NB4 (cell line): ENCODE results near the gene DAPL1.
A peak's percentile ranks its signal among the peaks of the same experiment; 100 is the strongest.

ENCODE experiments used
- DNase-seq: peaks from one replicate; pipeline ENCODE4 v3.0.0; 2010; ENCODE audit warnings: low read depth
- H3K4me3 ChIP-seq: one replicate; pipeline ENCODE4 v1.5.1; 2011; ENCODE audit warnings: mild to moderate bottlenecking, low read depth, low read length, moderate library complexity
- MYC ChIP-seq: IDR thresholded peaks from 2 replicates; pipeline ENCODE4 v1.6.1; 2011; ENCODE audit warnings: low read depth, low read length
- POLR2A ChIP-seq: IDR thresholded peaks from 2 replicates; pipeline ENCODE4 v1.6.1; 2011; ENCODE audit warnings: mild to moderate bottlenecking; ENCODE audit not compliant: insufficient read length; ENCODE audit errors: extremely low read depth
- TF ChIP-seq, protein P1 (sequence below): IDR thresholded peaks from 2 replicates; pipeline ENCODE4 v1.6.1; 2011; ENCODE audit warnings: low read depth, low read length
- TF ChIP-seq, protein P2 (sequence below): IDR thresholded peaks from one replicate; pipeline ENCODE4 v1.5.1; 2012; ENCODE audit warnings: low read depth, low read length

Gene DAPL1

DNA sequence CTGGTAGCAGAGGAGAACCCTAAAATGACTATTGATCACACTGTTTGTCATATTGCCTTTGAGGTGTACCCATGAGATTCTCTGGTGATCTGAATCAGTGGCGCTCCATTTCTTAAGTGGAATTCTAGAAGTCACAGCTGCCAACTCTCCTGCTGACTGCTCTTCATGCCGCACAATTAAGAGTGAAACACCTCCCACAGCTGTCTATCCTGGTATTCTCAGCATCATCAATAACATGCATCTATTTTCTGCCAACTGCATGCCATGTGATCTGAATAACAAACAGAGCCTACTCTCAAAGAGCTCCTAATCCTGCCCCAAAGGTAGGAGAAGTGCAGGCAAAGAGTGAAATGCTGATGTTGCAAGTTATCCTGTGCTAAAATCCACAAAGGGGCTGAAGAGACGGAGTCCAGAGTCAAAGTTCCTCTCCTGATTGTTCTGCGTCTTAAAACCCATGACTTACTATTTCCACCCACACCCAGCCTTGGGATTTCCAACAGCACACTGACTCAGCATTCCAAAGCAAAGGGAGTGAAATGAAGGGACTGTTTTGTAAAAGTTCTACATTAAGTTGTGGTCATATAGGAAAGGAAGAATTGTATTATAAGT is 13.7 kb upstream of the DAPL1 start:
- H3K4me3 ChIP-seq, result no peak overlapping the region
- DNase-seq, result no peak
- TF ChIP-seq POLR2A (no peak), MYC (no peak)

DNA sequence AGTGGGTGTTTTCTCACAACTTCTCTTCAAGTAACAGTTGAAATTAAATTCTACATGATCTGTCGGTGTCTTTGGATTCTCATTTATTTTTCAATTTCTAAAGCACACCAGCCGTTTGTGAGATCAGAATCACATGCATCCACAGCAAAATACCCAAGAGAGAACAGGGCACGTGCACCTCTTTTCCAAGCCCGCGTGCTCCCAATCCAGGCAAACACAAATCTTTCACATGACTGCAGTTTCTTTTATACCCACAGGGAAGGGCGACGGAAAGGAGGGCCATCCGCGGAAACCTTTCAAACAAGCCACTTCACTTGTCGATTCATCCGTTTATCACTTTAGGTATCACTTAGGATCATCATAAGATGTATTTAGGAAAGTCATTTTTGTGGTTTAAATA is 13.0 kb upstream of the DAPL1 start:
- no peak for DNase-seq
- TF ChIP-seq, protein P1, sequence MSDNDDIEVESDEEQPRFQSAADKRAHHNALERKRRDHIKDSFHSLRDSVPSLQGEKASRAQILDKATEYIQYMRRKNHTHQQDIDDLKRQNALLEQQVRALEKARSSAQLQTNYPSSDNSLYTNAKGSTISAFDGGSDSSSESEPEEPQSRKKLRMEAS, result no peak
- TF ChIP-seq MYC (no peak), POLR2A (no peak)
- TF ChIP-seq, protein P2, sequence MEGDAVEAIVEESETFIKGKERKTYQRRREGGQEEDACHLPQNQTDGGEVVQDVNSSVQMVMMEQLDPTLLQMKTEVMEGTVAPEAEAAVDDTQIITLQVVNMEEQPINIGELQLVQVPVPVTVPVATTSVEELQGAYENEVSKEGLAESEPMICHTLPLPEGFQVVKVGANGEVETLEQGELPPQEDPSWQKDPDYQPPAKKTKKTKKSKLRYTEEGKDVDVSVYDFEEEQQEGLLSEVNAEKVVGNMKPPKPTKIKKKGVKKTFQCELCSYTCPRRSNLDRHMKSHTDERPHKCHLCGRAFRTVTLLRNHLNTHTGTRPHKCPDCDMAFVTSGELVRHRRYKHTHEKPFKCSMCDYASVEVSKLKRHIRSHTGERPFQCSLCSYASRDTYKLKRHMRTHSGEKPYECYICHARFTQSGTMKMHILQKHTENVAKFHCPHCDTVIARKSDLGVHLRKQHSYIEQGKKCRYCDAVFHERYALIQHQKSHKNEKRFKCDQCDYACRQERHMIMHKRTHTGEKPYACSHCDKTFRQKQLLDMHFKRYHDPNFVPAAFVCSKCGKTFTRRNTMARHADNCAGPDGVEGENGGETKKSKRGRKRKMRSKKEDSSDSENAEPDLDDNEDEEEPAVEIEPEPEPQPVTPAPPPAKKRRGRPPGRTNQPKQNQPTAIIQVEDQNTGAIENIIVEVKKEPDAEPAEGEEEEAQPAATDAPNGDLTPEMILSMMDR, result no peak
- H3K4me3 ChIP-seq, result no peak overlapping the region

DNA sequence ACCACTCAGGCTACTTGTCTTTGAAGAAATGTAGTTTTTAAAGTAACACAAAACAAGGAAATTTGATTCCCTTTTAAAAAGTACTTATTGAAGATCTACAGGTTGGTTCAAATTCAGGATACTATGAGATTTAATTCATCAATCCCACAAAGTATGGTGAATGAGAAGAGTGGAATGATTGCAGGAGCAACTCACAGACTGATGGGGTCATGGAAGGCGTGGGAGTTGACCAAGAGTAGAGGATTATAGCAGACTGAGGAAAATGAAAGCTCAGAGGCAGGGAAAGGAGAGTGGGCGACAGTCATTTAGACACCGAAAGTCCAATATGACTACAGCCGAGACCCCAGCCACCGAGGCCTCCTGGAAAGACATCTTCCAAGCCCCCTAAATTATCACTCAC is 12.5 kb upstream of the DAPL1 start:
- H3K4me3 ChIP-seq, result no peak overlapping the region
- DNase-seq, result no peak
- TF ChIP-seq POLR2A (no peak), MYC (no peak)
- TF ChIP-seq, protein P2, result no peak
- TF ChIP-seq, protein P1, result no peak

- H3K4me3 ChIP-seq, result no peak overlapping the region
- peak; percentile 54 for DNase-seq
- TF ChIP-seq, protein P2, result no peak
- TF ChIP-seq POLR2A (no peak), MYC (no peak)
- TF ChIP-seq, protein P1, result no peak
Measured at GRCh38 chr2:158783923-158784322, 11.2 kb upstream of the DAPL1 start.

DNA sequence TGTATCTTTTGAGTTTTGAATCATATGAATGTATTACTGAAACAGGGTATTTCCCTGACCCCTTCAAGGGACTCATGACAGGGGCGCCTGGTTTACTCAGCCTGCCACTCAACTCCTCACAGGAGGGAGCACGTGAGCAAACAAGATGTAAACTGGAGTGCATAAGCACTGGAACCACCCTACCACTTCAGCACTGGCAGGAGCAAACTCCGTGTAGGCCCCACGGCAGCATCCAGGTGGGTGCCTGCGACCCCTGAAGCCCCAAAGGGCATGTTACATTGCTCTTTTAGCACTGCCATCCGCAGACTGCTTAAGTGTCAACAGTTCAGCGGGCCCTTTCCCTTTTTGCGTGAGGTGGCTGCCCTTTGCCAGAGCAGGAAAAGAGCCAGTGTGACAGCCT is 8.2 kb upstream of the DAPL1 start:
- DNase-seq, result no peak
- TF ChIP-seq, protein P2, result no peak
- TF ChIP-seq, protein P1, result no peak
- no peak for TF ChIP-seq MYC
- TF ChIP-seq POLR2A, result no peak
- no peak overlapping the region for H3K4me3 ChIP-seq

DNA sequence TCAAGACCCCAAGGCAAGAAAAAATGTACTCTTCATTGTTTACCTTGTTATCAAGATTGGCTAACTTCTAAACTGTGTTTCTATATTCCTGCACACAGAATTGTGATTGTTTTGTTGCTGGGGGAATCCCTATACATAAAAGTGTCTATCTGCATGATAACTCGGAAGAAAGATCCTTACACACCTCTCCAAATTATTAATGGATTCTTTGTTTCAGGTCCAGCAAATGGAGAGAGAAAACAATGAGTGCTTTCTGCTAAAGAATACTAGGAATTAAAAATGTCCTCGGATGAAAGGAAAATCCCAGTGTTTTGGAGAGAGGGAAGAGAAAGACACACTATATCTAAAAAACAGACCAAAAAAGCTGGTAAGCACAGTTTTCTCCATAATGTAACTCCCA is 6.2 kb upstream of the DAPL1 start:
- TF ChIP-seq, protein P2, result no peak
- TF ChIP-seq, protein P1, result no peak
- TF ChIP-seq MYC, result no peak
- no peak for TF ChIP-seq POLR2A
- no peak for DNase-seq
- no peak overlapping the region for H3K4me3 ChIP-seq
